22Rv1 (cell line): ENCODE results near the gene SPTBN1.

Source experiments
- H3K27ac ChIP-seq: fragments of 450-650 bp; 2 replicates; pipeline ENCODE4 v1.5.1; 2017
- CTCF ChIP-seq: fragments of 450-650 bp; IDR thresholded peaks from 2 replicates; pipeline ENCODE4 v1.5.1; 2017; ENCODE audit warnings: mild to moderate bottlenecking
- ZFX ChIP-seq: fragments of 450-650 bp; IDR thresholded peaks from 2 replicates; pipeline ENCODE4 v1.6.1; 2017; ENCODE audit warnings: antibody characterized with exemption, borderline replicate concordance

SPTBN1 gene

GRCh38 chr2:54714996-54715395 is 258.9 kb downstream of the SPTBN1 start:
- H3K27ac ChIP-seq: no peak overlapping the region
- TF ChIP-seq CTCF: no peak
- TF ChIP-seq ZFX: no peak

- TF ChIP-seq ZFX: no peak
- TF ChIP-seq CTCF: no peak
- H3K27ac ChIP-seq: no peak overlapping the region
Measured at GRCh38 chr2:54716375-54716774, 260.2 kb downstream of the SPTBN1 start.

DNA sequence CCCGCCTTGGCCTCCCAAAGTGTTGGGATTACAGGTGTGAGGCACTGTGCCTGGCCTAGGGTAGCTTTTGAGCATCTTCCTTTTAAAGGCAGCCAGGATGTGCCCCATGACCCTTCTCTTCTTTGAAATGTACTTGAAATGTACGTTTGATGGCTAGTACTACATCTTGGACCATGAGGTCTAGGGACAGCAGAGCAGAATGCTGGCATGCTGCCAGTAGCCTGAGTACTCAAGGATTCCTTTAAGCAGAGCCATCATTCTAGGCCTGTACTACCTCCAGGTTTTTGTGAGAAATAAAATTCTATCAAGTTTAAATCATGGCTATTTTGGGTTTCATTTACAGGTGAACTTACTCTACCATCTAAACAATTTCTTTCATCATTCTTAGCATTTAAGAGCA is 264.4 kb downstream of the SPTBN1 start:
- TF ChIP-seq ZFX (no peak), CTCF (no peak)
- no peak overlapping the region for H3K27ac ChIP-seq
